Caco-2 (cell line): ENCODE data around the gene PRKCB. TPM values are rescaled to one million over a fixed set of nuclear protein-coding genes. Genes with fewer than 3 reads are reported as not detected.
"Not testable (repeated sequence)": the region's sequence is repeated elsewhere in the genome, so short reads cannot be mapped to it uniquely, and the experiment has no call there.

Source experiments
- BruUV-seq: library from RNA; stranded (reverse); fragments of 400-500 nt; replicated peaks from 2 replicates; lab custom pipeline; 2021; lab: Mats Ljungman, UMichigan
- CTCF ChIA-PET: fragments of 300-600 bp; sonication (Branson Sonifier 250); formaldehyde crosslinking; loops from one replicate; lab custom pipeline; 2022; ENCODE audit warnings: antibody characterized with exemption; lab: Charles Lee
- POLR2A ChIA-PET: fragments of 300-600 bp; sonication (Branson Sonifier 250); formaldehyde crosslinking; loops from one replicate; lab custom pipeline; 2022; ENCODE audit warnings: antibody characterized with exemption; lab: Charles Lee
- DNase-seq, 2 experiments: peaks; one replicate each; pipeline versions ENCODE4 v3.0.0 to v3.0.0-alpha.2; 2020 to 2022
- H3K27me3 ChIP-seq: replicated peaks from 2 replicates; pipeline ENCODE4 v1.6.0; 2011; ENCODE audit warnings: low read length; ENCODE audit not compliant: control insufficient read depth, insufficient read depth
- H3K36me3 ChIP-seq: 2 replicates; pipeline ENCODE4 v1.5.1; 2011; ENCODE audit warnings: low read length; ENCODE audit not compliant: control insufficient read depth, insufficient read depth
- H3K4me1 ChIP-seq: fragments of 250-450 bp; sonication (Bioruptor Pico); 2 replicates; pipeline ENCODE4 v1.5.1; 2020; ENCODE audit warnings: mild to moderate bottlenecking
- H3K4me3 ChIP-seq: 2 replicates; pipeline ENCODE4 v1.5.1; 2011; ENCODE audit warnings: low read depth, mild to moderate bottlenecking, control low read depth, low read length
- H3K9me3 ChIP-seq: fragments of 250-450 bp; sonication (Bioruptor Pico); 2 replicates; pipeline ENCODE4 v1.5.1; 2020; ENCODE audit warnings: mild to moderate bottlenecking, moderate library complexity
- H3K27ac Mint-ChIP-seq: one replicate; pipeline ENCODE4 v1.8.0; 2022; ENCODE audit warnings: mixed read lengths; ENCODE audit not compliant: unreplicated experiment
- H3K27me3 Mint-ChIP-seq: one replicate; pipeline ENCODE4 v1.8.0; 2022; ENCODE audit warnings: mixed read lengths; ENCODE audit not compliant: insufficient read depth, unreplicated experiment
- H3K36me3 Mint-ChIP-seq: one replicate; pipeline ENCODE4 v1.8.0; 2022; ENCODE audit warnings: mild to moderate bottlenecking, mixed read lengths; ENCODE audit not compliant: insufficient read depth, unreplicated experiment
- H3K4me1 Mint-ChIP-seq: one replicate; pipeline ENCODE4 v1.8.0; 2022; ENCODE audit warnings: low read depth, mixed read lengths; ENCODE audit not compliant: unreplicated experiment
- H3K4me3 Mint-ChIP-seq: one replicate; pipeline ENCODE4 v1.8.0; 2022; ENCODE audit warnings: mild to moderate bottlenecking, moderate library complexity, mixed read lengths; ENCODE audit not compliant: unreplicated experiment
- H3K9me3 Mint-ChIP-seq: one replicate; pipeline ENCODE4 v1.8.0; 2022; ENCODE audit warnings: mixed read lengths; ENCODE audit not compliant: unreplicated experiment
- intact Hi-C: fragments of 100-400 bp; cut with micrococcal nuclease; formaldehyde crosslinking; loops from one replicate; pipeline ENCODE4 v1.10.0; 2022; ENCODE audit not compliant: unreplicated experiment
- total RNA-seq: library from RNA; stranded (reverse); gene quantifications from 2 replicates; pipeline ENCODE4 v1.2.3, GENCODE V29; 2022
- TF ChIP-seq, protein P1 (sequence below), 2 experiments: fragments of 200-600 bp in 1 of 2; IDR thresholded peaks; 1 replicate in 1 of 2; 2 replicates in 1 of 2; pipeline versions ENCODE4 v1.5.1 to v1.8.0; 2011 to 2022; ENCODE audit warnings: antibody characterized with exemption in 1 of 2, control low read depth in 1 of 2, inconsistent platforms in 1 of 2, low read depth in 1 of 2, low read length in 1 of 2, mild to moderate bottlenecking in 1 of 2, moderate library complexity in 1 of 2; ENCODE audit not compliant: insufficient read depth in 1 of 2, severe bottlenecking in 1 of 2, unreplicated experiment in 1 of 2

Gene PRKCB
- total RNA-seq, 1 experiment from 2014 or later: not detected

GRCh38 chr16:24024971-24025370 is 189.2 kb downstream of the PRKCB start:
- Histone ChIP-seq H3K9me3 (no peaks in the 10 kb centered on the region), H3K4me3 (no peak overlapping the region), H3K4me1 (no peaks in the 10 kb centered on the region), H3K36me3 (no peaks in the 10 kb centered on the region), H3K27me3 (no peaks in the 10 kb centered on the region)
- BruUV-seq: no TSS peak
- Mint-ChIP-seq H3K36me3 (no peaks in the 10 kb centered on the region), H3K9me3 (no peaks in the 10 kb centered on the region), H3K4me1 (no peaks in the 10 kb centered on the region), H3K4me3 (no peak overlapping the region), H3K27me3 (peaks cover 12% of the 10 kb centered on the region), H3K27ac (no peak overlapping the region)
- ChIA-PET CTCF (no interaction called here), POLR2A (no interaction called here)
- no peak for DNase-seq
- intact Hi-C loops: no loop called here
- TF ChIP-seq, protein P1, sequence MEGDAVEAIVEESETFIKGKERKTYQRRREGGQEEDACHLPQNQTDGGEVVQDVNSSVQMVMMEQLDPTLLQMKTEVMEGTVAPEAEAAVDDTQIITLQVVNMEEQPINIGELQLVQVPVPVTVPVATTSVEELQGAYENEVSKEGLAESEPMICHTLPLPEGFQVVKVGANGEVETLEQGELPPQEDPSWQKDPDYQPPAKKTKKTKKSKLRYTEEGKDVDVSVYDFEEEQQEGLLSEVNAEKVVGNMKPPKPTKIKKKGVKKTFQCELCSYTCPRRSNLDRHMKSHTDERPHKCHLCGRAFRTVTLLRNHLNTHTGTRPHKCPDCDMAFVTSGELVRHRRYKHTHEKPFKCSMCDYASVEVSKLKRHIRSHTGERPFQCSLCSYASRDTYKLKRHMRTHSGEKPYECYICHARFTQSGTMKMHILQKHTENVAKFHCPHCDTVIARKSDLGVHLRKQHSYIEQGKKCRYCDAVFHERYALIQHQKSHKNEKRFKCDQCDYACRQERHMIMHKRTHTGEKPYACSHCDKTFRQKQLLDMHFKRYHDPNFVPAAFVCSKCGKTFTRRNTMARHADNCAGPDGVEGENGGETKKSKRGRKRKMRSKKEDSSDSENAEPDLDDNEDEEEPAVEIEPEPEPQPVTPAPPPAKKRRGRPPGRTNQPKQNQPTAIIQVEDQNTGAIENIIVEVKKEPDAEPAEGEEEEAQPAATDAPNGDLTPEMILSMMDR (IDR thresholded peaks at IDR 0.05; ENCODE audit: insufficient read depth in 1 of 2, low read depth in 1 of 2, low read length in 1 of 2, severe bottlenecking in 1 of 2, unreplicated experiment in 1 of 2): no peak

- no peak overlapping the region for H3K4me3 Mint-ChIP-seq
- intact Hi-C loops: no loop called here
- TF ChIP-seq, protein P1 (IDR thresholded peaks at IDR 0.05; ENCODE audit: insufficient read depth in 1 of 2, low read depth in 1 of 2, low read length in 1 of 2, severe bottlenecking in 1 of 2, unreplicated experiment in 1 of 2): no peak
- BruUV-seq: no TSS peak
- peaks cover 7% of the 10 kb centered on the region for H3K27me3 Mint-ChIP-seq
- Histone ChIP-seq H3K36me3 (no peaks in the 10 kb centered on the region), H3K9me3 (no peaks in the 10 kb centered on the region), H3K4me3 (no peak overlapping the region), H3K4me1 (no peaks in the 10 kb centered on the region), H3K27me3 (no peaks in the 10 kb centered on the region)
- no peak for DNase-seq
- H3K27ac Mint-ChIP-seq: no peak overlapping the region
- ChIA-PET CTCF (no interaction called here), POLR2A (no interaction called here)
- H3K36me3 Mint-ChIP-seq: no peaks in the 10 kb centered on the region
- H3K9me3 Mint-ChIP-seq: no peaks in the 10 kb centered on the region
- H3K4me1 Mint-ChIP-seq: no peaks in the 10 kb centered on the region
Measured at GRCh38 chr16:24027466-24027865, 191.7 kb downstream of the PRKCB start.

DNA sequence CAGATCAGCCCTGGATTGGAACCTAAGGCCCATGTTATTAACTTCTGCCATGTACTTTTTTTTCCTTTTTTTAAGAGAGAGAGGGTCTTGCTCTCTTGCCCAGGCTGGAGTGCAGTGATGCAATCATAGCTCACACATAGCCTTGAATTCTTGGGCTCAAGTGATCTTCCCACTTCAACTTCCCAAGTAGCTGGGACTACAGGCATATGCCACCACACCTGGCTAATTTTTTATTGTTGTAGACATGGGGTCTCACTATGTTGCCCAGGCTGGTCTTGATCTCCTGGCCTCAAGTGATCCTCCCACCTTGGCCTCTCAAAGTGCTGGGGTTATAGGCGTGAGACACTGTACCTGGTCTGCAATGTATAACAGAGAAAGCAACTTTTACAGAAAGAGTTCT is 194.1 kb downstream of the PRKCB start:
- H3K4me3 ChIP-seq, H3K4me3 Mint-ChIP-seq, DNase-seq, H3K9me3 Mint-ChIP-seq, H3K4me1 ChIP-seq, H3K27ac Mint-ChIP-seq, H3K9me3 ChIP-seq, H3K36me3 ChIP-seq, H3K36me3 Mint-ChIP-seq, POLR2A ChIA-PET, intact Hi-C loops, CTCF ChIA-PET, H3K27me3 ChIP-seq, H3K4me1 Mint-ChIP-seq, BruUV-seq: not testable (repeated sequence)
- peaks cover 16% of the 10 kb centered on the region for H3K27me3 Mint-ChIP-seq
